Measurements from ENCODE around the gene MTCL1.

Gene MTCL1

GRCh38 chr18:8831531-8831930 lies 126.2 kb downstream of the MTCL1 start:
- no peak for DNase-seq (ENCODE audit: low read depth in 2 of 2)

GRCh38 chr18:8833480-8833879 lies 128.1 kb downstream of the MTCL1 start:
- no peak for DNase-seq (ENCODE audit: low read depth in 2 of 2)

DNA sequence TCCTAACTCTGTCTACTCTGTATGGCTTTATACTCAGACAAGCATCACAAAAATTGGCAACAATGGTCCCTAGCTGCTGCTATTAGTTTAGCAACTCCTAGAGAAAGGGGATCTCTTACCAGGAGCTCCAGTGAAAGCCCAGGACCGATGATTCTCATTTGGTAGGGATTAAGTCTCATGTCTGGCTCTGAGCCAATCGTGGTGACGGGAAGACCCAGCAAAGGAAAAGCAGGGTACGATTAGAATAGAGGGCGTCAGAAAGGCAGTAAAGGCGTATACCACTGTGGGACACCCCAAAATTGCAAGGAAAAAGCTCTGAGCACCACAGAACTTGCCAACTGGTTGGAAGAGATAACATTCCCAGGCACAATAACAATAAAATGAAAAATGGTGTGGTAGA lies 129.5 kb downstream of the MTCL1 start:
- no peak for DNase-seq (ENCODE audit: low read depth in 2 of 2)

DNA sequence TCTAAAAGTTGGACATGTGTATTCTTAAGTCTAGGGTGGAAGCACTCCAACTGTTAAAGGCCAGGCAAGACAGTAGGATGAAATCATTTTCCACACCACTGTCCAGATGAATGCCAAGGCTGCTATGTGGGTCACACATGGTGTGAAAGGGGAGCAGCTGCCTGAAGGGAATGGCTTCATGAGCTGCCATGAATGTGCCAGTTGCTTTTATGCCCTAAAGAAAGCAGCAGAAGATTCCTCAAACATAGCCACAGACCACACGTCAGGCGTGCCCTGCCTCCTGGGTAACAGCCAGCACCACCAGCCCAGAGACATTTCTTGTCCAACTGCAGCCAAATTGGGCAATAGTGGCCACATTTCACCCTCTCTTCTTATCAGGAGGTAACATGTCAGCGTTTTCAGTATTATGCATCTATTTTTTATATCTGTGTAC lies 130.2 kb downstream of the MTCL1 start:
- DNase-seq (ENCODE audit: low read depth in 2 of 2), result no peak

DNA sequence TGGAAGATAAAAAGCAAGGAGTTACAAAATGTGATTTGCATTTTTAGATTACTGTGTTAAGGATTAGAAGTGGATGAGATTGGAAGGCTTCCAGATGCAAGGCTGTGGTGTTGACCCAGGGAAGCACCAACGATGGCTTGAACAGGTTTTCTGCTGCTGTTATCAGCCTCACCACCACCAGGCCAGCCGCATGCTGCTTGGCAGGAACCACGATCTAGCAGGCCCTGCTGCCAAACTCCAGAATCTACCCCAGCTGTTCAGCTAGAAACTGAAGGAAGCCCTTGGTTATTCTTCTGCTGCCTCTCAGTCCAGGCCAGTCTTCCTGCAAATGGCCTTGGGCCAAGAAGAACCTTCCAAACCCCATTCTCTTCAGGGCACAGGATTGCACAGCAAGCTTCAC lies 133.9 kb downstream of the MTCL1 start:
- no peak for DNase-seq (ENCODE audit: low read depth in 2 of 2)

- no peak for DNase-seq (ENCODE audit: low read depth in 2 of 2)
These were observed 136.6 kb downstream of the MTCL1 start for GRCh38 chr18:8841781-8842485.

GRCh38 chr18:8842506-8842905 lies 137.2 kb downstream of the MTCL1 start:
- DNase-seq (ENCODE audit: low read depth in 2 of 2), result no peak

GRCh38 chr18:8843005-8843404 lies 137.6 kb downstream of the MTCL1 start:
- no peak for DNase-seq (ENCODE audit: low read depth in 2 of 2)

DNA sequence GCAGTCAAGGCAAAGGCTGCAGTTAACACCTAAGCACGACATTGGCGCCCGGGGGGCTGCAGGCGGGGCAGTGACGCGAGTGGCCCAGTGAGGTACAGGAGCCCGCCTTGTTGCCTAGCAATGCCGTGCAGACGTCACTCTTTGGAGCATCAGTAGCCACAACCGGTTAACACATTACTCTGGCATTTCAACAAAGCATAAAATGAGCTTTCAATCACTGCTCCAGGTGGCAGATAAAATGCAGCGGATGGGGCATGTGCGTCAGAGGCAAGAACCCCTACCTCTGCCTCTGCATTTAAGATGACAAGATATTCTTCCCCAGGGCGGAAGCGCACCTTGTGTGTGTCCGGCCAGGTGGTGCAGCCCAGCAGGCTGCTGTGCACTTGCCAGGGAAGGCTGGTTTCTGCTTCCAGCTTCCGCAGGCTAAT lies 139.4 kb downstream of the MTCL1 start:
- no peak for DNase-seq (ENCODE audit: low read depth in 2 of 2)

DNA sequence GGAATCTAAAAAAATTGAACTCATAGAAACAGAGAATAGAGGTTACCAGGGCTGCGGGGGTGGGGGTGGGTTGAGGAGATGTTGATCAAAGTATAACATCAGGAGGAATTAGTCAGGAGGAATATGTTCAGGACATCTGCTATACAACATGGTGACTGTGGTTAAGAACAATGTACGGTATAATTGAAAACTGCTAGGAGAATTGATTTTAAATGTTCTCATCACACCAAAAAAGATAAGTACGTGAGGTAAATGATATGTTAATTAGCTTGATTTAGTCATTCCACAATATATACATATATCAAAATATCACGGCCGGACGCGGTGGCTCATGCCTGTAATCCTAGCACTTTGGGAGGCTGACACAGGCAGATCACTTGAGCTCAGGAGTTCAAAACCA lies 140.2 kb downstream of the MTCL1 start:
- DNase-seq (ENCODE audit: low read depth in 2 of 2), result no peak

DNA sequence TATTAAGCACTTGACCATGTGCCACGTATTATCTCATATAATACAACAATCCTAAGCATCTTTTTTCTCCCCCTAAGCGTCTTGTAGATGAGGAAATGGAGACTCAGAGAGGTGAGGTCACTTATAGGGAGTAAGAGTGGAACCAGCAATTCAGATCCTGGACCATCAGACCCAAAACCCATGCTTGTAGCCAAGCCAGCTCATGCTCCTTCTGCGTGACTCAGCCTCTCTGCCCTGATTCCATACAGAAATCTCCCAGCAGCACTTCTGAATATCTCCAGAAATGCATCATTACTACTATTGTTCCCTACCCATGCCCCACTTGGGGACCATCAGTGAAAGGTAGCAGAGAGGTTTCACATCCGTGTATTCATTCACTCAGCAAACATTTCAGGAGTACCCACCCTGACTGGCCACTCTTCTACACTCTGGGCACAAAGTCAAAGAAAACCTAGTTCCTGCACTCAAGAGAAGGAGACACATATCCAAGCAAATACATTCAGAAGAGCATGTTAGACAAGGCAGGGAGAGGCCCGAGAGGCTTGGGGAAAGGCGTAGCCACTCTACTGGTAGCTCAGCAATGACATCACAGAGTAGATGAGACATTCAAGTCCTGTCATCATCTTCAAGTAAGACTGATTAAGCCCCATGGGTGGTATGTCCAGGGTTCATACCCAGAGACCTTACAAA lies 141.9 kb downstream of the MTCL1 start:
- DNase-seq (ENCODE audit: low read depth in 2 of 2), result no peak

GRCh38 chr18:8847900-8848299 lies 142.5 kb downstream of the MTCL1 start:
- no peak for DNase-seq (ENCODE audit: low read depth in 2 of 2)

DNA sequence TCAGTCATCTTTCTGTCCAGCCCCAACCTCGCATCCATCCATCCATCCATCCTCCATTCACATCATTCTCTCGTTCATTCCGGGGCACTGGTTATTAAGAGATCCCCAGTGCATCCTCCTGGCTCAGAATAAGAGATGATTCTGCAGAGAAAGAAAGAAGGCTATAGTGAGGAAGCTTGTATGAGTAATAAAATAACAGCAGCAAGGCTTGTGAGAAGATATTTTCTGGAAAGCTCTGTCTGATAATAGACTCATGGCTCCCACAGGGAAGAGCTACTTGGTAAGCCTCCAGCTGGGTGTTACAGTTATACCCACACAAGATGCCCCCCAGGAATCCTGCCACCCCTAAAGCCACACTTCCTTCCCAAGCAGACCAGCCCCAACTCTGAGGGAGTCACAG lies 143.2 kb downstream of the MTCL1 start:
- DNase-seq (ENCODE audit: low read depth in 2 of 2), result no peak

GRCh38 chr18:8849696-8850095 lies 144.3 kb downstream of the MTCL1 start:
- DNase-seq (ENCODE audit: low read depth in 2 of 2), result no peak

- no peak for DNase-seq (ENCODE audit: low read depth in 2 of 2)
These were observed 146.3 kb downstream of the MTCL1 start for GRCh38 chr18:8851659-8852058.

GRCh38 chr18:8854550-8854949 lies 149.2 kb downstream of the MTCL1 start:
- DNase-seq (ENCODE audit: low read depth in 2 of 2), result no peak

DNA sequence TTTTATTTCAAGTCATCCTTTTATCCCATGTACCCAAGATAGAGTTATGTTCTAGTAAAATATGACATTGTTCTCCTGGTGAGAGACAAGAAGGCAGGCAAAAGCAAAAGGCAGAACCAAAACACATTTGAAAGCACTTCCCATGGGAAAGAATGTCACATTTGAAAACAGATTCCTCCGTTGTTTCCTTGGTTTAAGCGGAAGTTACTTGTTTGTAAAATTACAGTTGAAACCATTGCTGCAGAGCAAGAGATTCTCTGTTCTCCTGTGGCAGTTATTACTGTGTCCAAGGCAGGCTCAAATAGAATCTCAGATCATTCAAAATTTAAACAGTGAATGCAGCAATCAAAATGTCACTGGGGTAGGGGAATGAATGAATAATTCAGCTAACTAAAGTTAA lies 149.6 kb downstream of the MTCL1 start:
- DNase-seq (ENCODE audit: low read depth in 2 of 2), result no peak

DNA sequence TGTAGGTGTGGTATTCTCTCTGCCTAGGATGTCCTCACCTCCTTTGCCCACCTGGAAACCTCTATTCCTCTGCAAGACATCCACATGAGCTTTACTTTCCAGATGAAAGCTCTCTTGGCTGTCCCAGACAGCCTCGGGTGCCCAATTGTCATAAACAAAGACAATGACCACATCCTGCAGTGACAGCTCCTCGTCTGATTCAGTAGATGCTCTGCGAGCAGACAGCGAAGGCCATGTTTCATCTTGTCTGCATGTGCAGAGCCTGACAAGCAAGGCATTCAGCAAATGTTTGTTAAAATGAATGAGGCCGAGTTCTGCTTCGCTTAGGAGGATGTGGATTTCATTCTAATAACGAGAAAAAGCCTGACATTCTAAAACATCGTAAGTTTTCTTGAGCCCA lies 150.9 kb downstream of the MTCL1 start:
- DNase-seq (ENCODE audit: low read depth in 2 of 2), result no peak

DNA sequence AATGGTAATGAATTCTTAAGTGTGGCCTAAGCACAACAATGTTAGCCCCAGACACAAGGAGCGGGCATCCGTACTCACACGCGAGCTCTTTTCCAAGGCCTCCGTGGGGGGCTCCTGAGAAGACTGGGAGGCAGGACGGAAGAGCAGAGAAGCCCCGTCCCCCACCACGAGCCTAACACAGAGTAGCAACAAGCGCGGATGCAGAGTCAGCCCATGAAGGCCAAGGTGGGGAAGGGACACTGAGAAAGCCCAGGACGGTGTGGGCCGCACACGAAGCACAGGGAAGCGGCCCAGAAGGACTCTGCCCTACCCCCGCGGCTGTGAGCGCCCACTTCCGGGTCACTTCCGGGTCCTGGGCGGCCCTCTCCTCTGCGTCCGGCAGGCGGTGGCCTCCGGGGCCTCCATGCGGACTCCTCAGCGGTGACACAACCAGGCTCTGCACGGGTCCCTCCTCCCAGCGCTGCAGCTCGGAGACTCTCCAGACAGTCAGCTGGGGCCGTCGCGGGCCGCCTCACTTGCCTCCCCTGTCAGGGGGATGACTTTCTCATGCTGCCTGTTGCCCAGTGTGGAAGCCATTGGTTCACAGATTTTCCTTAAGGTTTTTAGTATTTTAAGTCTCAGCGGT lies 151.5 kb downstream of the MTCL1 start:
- DNase-seq (ENCODE audit: low read depth in 2 of 2), result no peak

DNA sequence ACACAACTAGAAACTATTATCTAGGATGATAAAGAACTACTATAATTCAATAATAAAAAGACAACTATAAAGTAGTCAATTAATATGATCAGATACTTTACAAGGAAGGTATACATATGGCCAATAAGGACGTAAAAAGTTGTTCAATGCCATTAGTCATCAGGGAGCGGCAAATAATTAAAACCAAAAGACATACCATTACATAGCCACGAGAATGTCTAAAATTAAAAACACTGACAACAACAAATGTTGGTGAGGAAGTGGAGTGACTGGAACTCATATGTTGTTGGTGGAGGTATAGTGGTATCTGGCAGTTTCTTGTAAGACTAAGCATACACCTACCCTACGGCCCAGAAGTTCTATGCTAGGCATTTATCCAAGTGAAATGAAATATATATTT lies 152.4 kb downstream of the MTCL1 start:
- no peak for DNase-seq (ENCODE audit: low read depth in 2 of 2)

DNA sequence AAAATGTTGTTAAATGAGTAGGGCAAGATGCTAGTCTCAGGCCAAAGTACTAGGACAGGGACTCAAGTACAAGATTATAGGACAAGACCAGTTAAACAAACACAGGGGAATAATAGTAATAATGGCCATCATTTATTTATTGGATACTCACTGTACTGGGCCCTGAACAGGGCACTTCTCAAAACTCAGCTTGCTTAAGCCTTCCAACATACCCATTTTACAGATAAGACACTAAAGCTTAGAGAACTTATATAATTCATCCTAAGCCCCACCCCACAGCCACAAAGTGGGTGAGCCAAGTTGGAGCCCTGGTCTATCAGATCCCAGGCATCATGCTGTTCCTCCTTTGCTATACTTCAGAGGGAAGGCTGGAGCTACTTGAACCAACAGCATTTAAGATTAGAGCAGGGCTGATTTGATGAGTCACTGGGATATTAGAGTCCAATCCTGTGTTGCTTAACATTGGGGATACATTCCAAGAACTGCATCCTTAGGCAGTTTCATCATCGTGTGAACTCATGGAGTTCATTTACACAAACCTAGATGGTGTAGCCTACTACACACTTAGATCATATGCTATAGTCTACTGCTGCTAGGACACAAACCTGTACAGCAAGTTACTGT lies 153.6 kb downstream of the MTCL1 start:
- DNase-seq (ENCODE audit: low read depth in 2 of 2), result no peak

DNA sequence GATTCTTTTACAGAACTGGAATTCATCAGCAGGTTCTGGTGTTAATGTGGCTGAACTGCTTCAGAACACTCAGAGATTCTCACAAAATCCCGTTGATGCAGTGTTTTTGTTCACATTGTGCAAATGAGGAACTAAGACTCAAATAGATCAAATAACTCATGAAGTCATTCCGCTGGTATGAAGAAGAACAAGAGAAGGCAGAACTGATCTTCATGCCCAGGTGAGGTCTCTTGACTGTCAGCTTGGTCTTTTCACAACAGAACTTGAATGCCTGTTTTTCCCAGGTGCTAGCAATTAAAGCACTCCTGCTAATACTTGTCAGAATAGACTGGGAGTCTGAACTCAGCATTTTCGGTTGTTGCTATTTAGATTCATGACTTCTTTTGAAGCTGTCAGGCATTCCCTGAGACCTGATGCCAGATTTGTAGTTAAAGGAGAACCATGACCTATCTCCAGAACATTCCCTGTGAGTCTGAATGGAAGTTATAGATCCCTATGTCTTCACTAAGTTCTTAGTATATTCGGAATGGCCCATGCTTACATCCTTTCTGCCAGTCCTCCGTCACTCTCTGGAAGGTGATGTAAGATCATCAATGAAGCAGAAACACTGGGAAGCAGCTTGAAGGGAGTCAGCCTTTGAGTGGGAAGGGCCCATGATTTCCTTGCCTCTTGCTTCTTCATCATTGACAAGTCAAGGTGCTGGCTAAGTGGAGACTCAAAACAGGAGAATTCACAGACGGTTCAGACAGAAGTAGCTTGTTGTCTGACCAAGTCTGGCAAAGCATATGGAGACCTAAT lies 155.7 kb downstream of the MTCL1 start:
- DNase-seq (ENCODE audit: low read depth in 2 of 2), result no peak

Measured in stimulated activated CD8-positive, alpha-beta memory T cell treated with anti-CD3 and anti-CD28 coated beads, Interleukin-7, amount 100 ng/mL, for 1 hour (primary cell).